Mesenchymal stem cell (in vitro differentiated cells and primary cell): ENCODE measurements around the gene SLC38A9.

Experiments
- DNase-seq: peaks from one replicate; pipeline ENCODE4 v3.0.0-alpha.2; 2013
- H2AFZ ChIP-seq: one replicate; pipeline ENCODE4 v1.6.1; 2013; ENCODE audit warnings: low read depth, mild to moderate bottlenecking, control low read depth, inconsistent platforms, low read length, moderate library complexity
- H2AK5ac ChIP-seq: 2 replicates; pipeline ENCODE4 v1.6.1; 2013; ENCODE audit warnings: low read length, moderate library complexity, mild to moderate bottlenecking, inconsistent platforms; ENCODE audit not compliant: severe bottlenecking
- H2BK120ac ChIP-seq: one replicate; pipeline ENCODE4 v1.6.1; 2013; ENCODE audit warnings: low read depth, mild to moderate bottlenecking, inconsistent platforms, low read length, moderate library complexity
- H2BK12ac ChIP-seq, 2 experiments: one replicate each; pipeline ENCODE4 v1.6.1; 2013; ENCODE audit warnings: inconsistent platforms in 2 of 2, low read length in 2 of 2, mild to moderate bottlenecking in 2 of 2, moderate library complexity in 2 of 2, control low read depth in 1 of 2
- H2BK15ac ChIP-seq: one replicate; pipeline ENCODE4 v1.6.1; 2013; ENCODE audit warnings: mild to moderate bottlenecking, low read depth, inconsistent platforms; ENCODE audit not compliant: poor library complexity, severe bottlenecking
- H2BK5ac ChIP-seq: 2 replicates; pipeline ENCODE4 v1.6.1; 2013; ENCODE audit warnings: low read depth, mild to moderate bottlenecking, low read length, control low read depth, inconsistent platforms; ENCODE audit not compliant: poor library complexity, severe bottlenecking
- H3K14ac ChIP-seq, 2 experiments: one replicate each; pipeline ENCODE4 v1.6.1; 2013; ENCODE audit warnings: inconsistent platforms in 2 of 2, low read length in 2 of 2, control low read depth in 1 of 2, mild to moderate bottlenecking in 1 of 2, moderate library complexity in 1 of 2
- H3K18ac ChIP-seq, 2 experiments: one replicate each; pipeline ENCODE4 v1.6.1; 2013; ENCODE audit warnings: inconsistent platforms in 2 of 2, low read length in 2 of 2, control low read depth in 1 of 2, low read depth in 1 of 2, mild to moderate bottlenecking in 1 of 2
- H3K23ac ChIP-seq, 2 experiments: one replicate each; pipeline ENCODE4 v1.6.1; 2013; ENCODE audit warnings: inconsistent platforms in 2 of 2, low read length in 2 of 2, mild to moderate bottlenecking in 2 of 2, moderate library complexity in 2 of 2, control low read depth in 1 of 2
- H3K27ac ChIP-seq: 2 replicates; pipeline ENCODE4 v1.5.1; 2013; ENCODE audit warnings: mild to moderate bottlenecking, moderate library complexity, low read length, control low read depth, inconsistent platforms; ENCODE audit not compliant: poor library complexity, severe bottlenecking
- H3K27me3 ChIP-seq, 2 experiments: 2 replicates each; pipeline versions ENCODE4 v1.6.1 to v1.7.0; 2013; ENCODE audit warnings: low read length in 2 of 2, mild to moderate bottlenecking in 2 of 2, moderate library complexity in 2 of 2, control low read depth in 1 of 2, inconsistent platforms in 1 of 2; ENCODE audit not compliant: control insufficient read depth in 1 of 2, insufficient read depth in 1 of 2
- H3K36me3 ChIP-seq, 2 experiments: 2 replicates each; pipeline versions ENCODE4 v1.6.1 to v1.7.0; 2013; ENCODE audit warnings: low read length in 2 of 2, control low read depth in 1 of 2, inconsistent platforms in 1 of 2, low read depth in 1 of 2, mild to moderate bottlenecking in 1 of 2; ENCODE audit not compliant: insufficient read depth in 2 of 2, control insufficient read depth in 1 of 2
- H3K4ac ChIP-seq, 2 experiments: one replicate each; pipeline ENCODE4 v1.6.1; 2013; ENCODE audit warnings: inconsistent platforms in 2 of 2, low read length in 2 of 2, mild to moderate bottlenecking in 2 of 2, moderate library complexity in 2 of 2, control low read depth in 1 of 2, low read depth in 1 of 2
- H3K4me1 ChIP-seq: 2 replicates; pipeline ENCODE4 v1.6.1; 2013; ENCODE audit warnings: low read depth, low read length, control low read depth; ENCODE audit not compliant: control insufficient read depth, insufficient read depth
- H3K4me2 ChIP-seq: 2 replicates; pipeline ENCODE4 v1.6.1; 2013; ENCODE audit warnings: low read length, mild to moderate bottlenecking, inconsistent platforms; ENCODE audit not compliant: poor library complexity, severe bottlenecking
- H3K4me3 ChIP-seq, 2 experiments: 2 replicates each; pipeline versions ENCODE4 v1.5.1 to v1.7.0; 2013; ENCODE audit warnings: low read length in 2 of 2, mild to moderate bottlenecking in 2 of 2, control low read depth in 1 of 2, low read depth in 1 of 2; ENCODE audit not compliant: insufficient read depth in 1 of 2
- H3K79me1 ChIP-seq: replicated peaks from 2 replicates; pipeline ENCODE4 v1.6.1; 2013; ENCODE audit warnings: mild to moderate bottlenecking, control low read depth, low read length, inconsistent platforms; ENCODE audit not compliant: poor library complexity, severe bottlenecking
- H3K9ac ChIP-seq: 2 replicates; pipeline ENCODE4 v1.7.0; 2013; ENCODE audit warnings: mild to moderate bottlenecking, low read length, moderate library complexity
- H3K9me3 ChIP-seq: 2 replicates; pipeline ENCODE4 v1.7.0; 2013; ENCODE audit warnings: mild to moderate bottlenecking, low read length; ENCODE audit not compliant: control insufficient read depth
- H4K8ac ChIP-seq: one replicate; pipeline ENCODE4 v1.6.1; 2013; ENCODE audit warnings: inconsistent platforms, mild to moderate bottlenecking, low read length, moderate library complexity
- H4K91ac ChIP-seq: one replicate; pipeline ENCODE4 v1.6.1; 2013; ENCODE audit warnings: mild to moderate bottlenecking, low read length, inconsistent platforms
- WGBS: methylation state at CpG from one replicate; pipeline ENCODE4 v1.1.7; 2013; ENCODE audit warnings: mixed read lengths; 5-methylcytosine and 5-hydroxymethylcytosine counted together

Gene SLC38A9

GRCh38 chr5:55638051-55638450 is 74.1 kb downstream of the SLC38A9 start:
- Histone ChIP-seq H2AK5ac (no peak overlapping the region), H3K4me2 (no peak overlapping the region), H2BK15ac (no peak overlapping the region), H3K14ac (no peak overlapping the region), H2AFZ (no peak overlapping the region), H2BK5ac (no peak overlapping the region), H3K79me1 (no peaks in the 10 kb centered on the region), H3K27me3 (no peaks in the 10 kb centered on the region), H3K23ac (no peak overlapping the region), H3K4ac (no peak overlapping the region), H2BK120ac (no peak overlapping the region), H3K9ac (no peak overlapping the region), H2BK12ac (no peak overlapping the region), H3K4me3 (no peak overlapping the region), H3K18ac (no peak overlapping the region), H4K91ac (no peak overlapping the region), H3K9me3 (no peaks in the 10 kb centered on the region), H3K4me1 (no peaks in the 10 kb centered on the region), H3K27ac (no peak overlapping the region), H4K8ac (no peak overlapping the region), H3K36me3 (peaks cover 0 to 17% of the 10 kb centered on the region in 2 experiments)
- WGBS: 100% methylated on average over 1 of the region's 2 CpGs
- DNase-seq: no peak

- H3K14ac ChIP-seq: no peak overlapping the region
- H2AFZ ChIP-seq: no peak overlapping the region
- H3K18ac ChIP-seq: peak overlapping the region in 1 of 2 experiments; percentile 15
- WGBS: 35% methylated on average over 3 of the region's 3 CpGs
- H3K27me3 ChIP-seq: no peaks in the 10 kb centered on the region
- peak overlapping the region in 1 of 2 experiments; percentile 2 for H3K4me3 ChIP-seq
- H2BK15ac ChIP-seq: no peak overlapping the region
- no peak overlapping the region for H2BK12ac ChIP-seq
- no peak overlapping the region for H3K4me2 ChIP-seq
- H3K79me1 ChIP-seq: peaks cover 2% of the 10 kb centered on the region
- H4K8ac ChIP-seq: no peak overlapping the region
- no peaks in the 10 kb centered on the region for H3K9me3 ChIP-seq
- no peak overlapping the region for H3K4ac ChIP-seq
- H2AK5ac ChIP-seq: no peak overlapping the region
- DNase-seq: peak; percentile 57
- H2BK5ac ChIP-seq: no peak overlapping the region
- peaks cover 0 to 9% of the 10 kb centered on the region in 2 experiments for H3K36me3 ChIP-seq
- no peak overlapping the region for H3K27ac ChIP-seq
- no peaks in the 10 kb centered on the region for H3K4me1 ChIP-seq
- no peak overlapping the region for H2BK120ac ChIP-seq
- no peak overlapping the region for H4K91ac ChIP-seq
- H3K9ac ChIP-seq: peak overlapping the region; percentile 78
- no peak overlapping the region for H3K23ac ChIP-seq
Measured at GRCh38 chr5:55636683-55637082, 75.4 kb downstream of the SLC38A9 start.

GRCh38 chr5:55636177-55636576 is 75.9 kb downstream of the SLC38A9 start:
- H3K4me2 ChIP-seq: no peak overlapping the region
- no peak overlapping the region for H2BK12ac ChIP-seq
- WGBS: 62% methylated on average over 2 of the region's 2 CpGs
- H3K79me1 ChIP-seq: peaks cover 2% of the 10 kb centered on the region
- H3K4ac ChIP-seq: no peak overlapping the region
- H4K8ac ChIP-seq: no peak overlapping the region
- no peaks in the 10 kb centered on the region for H3K4me1 ChIP-seq
- no peak overlapping the region for H3K18ac ChIP-seq
- no peak overlapping the region for H3K23ac ChIP-seq
- peaks cover 0 to 7% of the 10 kb centered on the region in 2 experiments for H3K36me3 ChIP-seq
- no peak overlapping the region for H2BK15ac ChIP-seq
- H4K91ac ChIP-seq: no peak overlapping the region
- H2AFZ ChIP-seq: no peak overlapping the region
- no peaks in the 10 kb centered on the region for H3K9me3 ChIP-seq
- peak overlapping the region; percentile 78 for H3K9ac ChIP-seq
- no peaks in the 10 kb centered on the region for H3K27me3 ChIP-seq
- H3K27ac ChIP-seq: no peak overlapping the region
- no peak overlapping the region for H2BK120ac ChIP-seq
- no peak overlapping the region for H2BK5ac ChIP-seq
- no peak overlapping the region for H3K14ac ChIP-seq
- DNase-seq: peak; percentile 40
- no peak overlapping the region for H2AK5ac ChIP-seq
- peak overlapping the region in 1 of 2 experiments; percentile 2 for H3K4me3 ChIP-seq

GRCh38 chr5:55634866-55635265 is 77.3 kb downstream of the SLC38A9 start:
- H4K91ac ChIP-seq: no peak overlapping the region
- no peak overlapping the region for H2AFZ ChIP-seq
- no peaks in the 10 kb centered on the region for H3K36me3 ChIP-seq
- H2AK5ac ChIP-seq: no peak overlapping the region
- H3K18ac ChIP-seq: no peak overlapping the region
- no peak overlapping the region for H3K4me3 ChIP-seq
- H4K8ac ChIP-seq: no peak overlapping the region
- H3K27me3 ChIP-seq: no peaks in the 10 kb centered on the region
- H2BK15ac ChIP-seq: no peak overlapping the region
- H2BK5ac ChIP-seq: no peak overlapping the region
- H3K9me3 ChIP-seq: no peaks in the 10 kb centered on the region
- H3K4me1 ChIP-seq: no peaks in the 10 kb centered on the region
- no peak overlapping the region for H2BK120ac ChIP-seq
- no peak overlapping the region for H2BK12ac ChIP-seq
- no peak overlapping the region for H3K23ac ChIP-seq
- no peak overlapping the region for H3K4me2 ChIP-seq
- H3K14ac ChIP-seq: no peak overlapping the region
- peaks cover 2% of the 10 kb centered on the region for H3K79me1 ChIP-seq
- H3K9ac ChIP-seq: peak overlapping the region; percentile 78
- H3K27ac ChIP-seq: no peak overlapping the region
- no peak for DNase-seq
- no peak overlapping the region for H3K4ac ChIP-seq
